NK-92 treated with Interleukin-12 subunit alpha and Interleukin-12 subunit beta, amount 100 ng/mL, for 24 hours (cell line): ENCODE measurements around the gene DOK4.

ENCODE experiments used
- DNase-seq: peaks from one replicate; lab custom pipeline; 2025; lab: John Stamatoyannopoulos, UW

DOK4 gene

DNA sequence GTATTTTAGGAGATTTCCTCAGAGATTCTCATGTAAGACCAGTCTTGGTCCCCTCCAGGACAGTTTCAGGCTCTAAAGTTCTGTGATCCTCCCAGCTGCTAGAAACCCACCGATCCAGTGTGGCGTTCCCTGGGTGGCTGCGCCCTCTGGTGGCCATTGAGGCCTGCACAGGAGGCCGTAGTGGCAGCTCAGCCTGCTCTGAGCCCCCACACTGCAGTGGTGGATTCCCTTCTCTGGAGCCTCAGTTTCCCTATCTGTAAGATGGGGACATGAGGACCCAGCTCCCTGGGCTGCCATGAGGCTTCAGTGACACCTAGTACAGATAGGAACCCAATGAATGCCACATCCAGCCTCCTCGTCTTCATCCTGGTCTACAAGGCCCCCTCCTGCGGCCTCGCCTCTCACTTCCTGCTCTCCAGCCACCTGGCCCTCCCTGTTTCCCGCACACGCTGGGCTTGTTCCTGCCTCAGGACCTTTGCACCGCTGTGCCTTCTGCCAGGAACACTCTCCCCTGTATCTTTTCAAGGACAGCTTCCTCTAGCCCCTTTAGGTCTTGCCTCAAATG is 33.6 kb upstream of the DOK4 start:
- DNase-seq, result peak; percentile 31

DNA sequence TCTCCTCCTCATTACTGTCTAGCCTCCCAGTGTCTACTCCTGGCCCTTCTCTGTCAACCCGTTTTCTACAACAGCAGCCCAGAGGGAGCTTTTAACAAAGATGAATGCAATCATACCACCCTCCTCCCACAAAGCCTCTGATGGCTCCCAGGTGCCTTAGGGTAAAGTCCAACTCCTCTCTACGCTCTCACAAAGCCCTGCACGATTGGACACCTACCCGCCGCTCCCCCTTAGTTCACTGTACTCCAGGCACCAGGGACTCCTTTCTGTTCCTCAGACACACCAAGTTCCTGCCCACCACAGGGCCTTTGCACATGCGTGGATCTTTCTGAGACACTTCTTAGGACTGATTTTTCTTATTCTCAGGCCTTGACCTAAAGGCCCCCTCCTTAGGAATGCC is 32.6 kb upstream of the DOK4 start:
- no peak for DNase-seq

DNA sequence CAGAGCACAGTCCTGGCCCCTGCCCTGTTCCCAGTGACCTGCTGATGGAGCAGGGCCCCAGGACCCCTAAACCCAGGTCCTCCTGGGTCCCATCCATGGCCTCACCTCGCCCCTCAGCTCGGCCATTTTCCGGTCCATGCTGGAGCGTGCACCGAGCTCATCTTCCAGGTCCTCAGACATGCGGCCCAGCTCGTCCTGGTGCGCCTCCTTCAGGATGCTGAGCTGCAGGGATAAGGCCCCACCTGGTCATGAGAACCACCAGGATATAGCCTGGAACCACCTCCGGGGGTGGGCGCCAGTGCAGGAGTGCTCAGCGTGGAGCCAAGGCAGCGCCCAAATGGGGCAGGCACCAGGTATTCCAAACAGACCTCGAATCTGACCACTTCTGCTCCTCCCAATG is 32.2 kb upstream of the DOK4 start:
- DNase-seq, result no peak

DNA sequence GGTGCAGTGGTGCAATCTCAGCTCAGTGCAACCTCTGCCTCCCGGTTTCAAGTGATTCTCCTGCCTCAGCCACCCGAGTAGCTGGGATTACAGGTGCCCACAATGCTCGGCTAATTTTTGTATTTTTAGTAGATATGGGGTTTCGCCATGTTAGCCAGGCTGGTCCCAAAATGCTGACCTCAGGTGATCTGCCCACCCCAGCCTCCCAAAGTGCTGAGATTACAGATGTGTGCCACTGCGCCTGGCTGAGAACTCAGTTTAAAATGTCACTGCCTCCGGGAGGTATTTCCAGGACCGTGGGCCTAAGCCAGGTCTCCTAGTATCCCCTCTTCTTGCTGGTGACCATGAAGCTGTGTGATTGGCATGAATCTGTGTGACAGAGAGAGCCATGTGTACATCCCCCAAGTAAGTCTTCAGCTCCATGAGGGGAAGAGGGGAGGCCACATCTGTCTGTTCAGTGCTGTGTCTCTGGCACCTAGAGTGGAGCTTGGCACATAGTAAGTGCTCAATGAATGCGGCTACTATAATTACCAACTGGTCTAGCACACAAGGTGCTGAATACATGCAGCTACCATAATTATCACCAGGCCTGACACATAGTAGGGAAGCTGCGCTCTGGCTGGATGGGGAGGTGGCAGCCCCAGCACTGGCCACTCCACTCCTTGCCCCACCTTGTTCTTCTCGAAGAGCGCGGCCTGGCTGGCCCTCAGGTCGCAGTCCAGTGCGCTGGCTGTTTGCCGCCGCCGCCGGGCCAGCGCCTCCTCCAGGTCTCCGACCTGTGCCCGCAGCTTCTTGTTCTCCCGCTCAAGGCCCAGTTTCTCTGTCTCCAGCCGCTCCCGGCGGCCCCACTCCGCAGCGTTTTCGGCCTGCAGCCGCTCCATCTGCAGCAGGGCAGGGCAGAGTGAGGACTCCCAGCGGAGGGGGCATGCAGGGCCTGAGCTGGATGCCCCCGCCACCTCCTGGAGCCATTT is 31.4 kb upstream of the DOK4 start:
- DNase-seq, result no peak

DNA sequence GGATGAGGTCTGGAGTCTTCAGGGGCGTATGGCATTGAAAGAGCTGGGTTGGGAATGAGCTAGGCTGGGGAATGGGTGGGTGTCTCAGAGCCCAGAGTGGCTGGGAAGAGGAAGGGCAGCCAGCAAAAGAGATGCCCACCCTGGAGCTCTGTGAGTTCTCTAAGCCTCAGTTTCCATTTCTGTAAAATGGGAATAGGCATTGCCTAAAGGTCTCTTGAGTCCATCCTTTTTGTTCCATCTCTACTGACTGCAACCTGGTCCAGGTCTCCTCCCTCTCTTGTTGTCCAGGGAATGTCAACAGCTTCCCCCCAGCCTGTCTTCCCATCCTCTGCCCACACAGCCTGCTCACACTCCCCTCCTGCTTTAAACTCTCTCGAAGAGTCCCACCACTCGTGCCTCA is 30.5 kb upstream of the DOK4 start:
- DNase-seq, result no peak

DNA sequence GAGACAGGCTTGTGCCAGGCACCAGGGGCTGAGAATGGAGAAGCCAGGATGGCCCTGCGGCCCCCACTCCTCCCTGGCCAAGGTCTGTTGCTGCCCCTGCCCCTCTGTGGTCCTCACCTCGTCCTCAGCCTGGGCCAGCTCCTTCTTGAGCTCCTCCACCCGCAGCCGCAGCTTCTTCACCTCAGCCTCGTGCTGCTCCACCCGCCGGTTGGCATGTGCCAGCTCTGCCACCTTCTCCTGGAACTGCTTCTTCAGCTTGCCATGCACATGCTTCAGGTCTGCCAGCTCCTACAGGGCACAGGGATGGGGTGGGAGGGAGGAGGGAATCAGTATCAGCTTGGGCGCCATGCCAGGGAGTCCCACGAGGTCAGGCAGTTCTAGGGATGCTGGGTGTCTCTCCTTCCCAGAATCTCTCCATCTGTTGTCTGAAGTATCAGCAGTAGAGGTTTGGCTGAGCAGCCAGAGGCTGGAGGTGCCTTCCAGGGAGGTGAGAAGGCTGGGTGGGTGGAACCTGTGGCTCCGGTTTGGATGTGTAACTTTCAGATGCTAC is 30.0 kb upstream of the DOK4 start:
- no peak for DNase-seq

DNA sequence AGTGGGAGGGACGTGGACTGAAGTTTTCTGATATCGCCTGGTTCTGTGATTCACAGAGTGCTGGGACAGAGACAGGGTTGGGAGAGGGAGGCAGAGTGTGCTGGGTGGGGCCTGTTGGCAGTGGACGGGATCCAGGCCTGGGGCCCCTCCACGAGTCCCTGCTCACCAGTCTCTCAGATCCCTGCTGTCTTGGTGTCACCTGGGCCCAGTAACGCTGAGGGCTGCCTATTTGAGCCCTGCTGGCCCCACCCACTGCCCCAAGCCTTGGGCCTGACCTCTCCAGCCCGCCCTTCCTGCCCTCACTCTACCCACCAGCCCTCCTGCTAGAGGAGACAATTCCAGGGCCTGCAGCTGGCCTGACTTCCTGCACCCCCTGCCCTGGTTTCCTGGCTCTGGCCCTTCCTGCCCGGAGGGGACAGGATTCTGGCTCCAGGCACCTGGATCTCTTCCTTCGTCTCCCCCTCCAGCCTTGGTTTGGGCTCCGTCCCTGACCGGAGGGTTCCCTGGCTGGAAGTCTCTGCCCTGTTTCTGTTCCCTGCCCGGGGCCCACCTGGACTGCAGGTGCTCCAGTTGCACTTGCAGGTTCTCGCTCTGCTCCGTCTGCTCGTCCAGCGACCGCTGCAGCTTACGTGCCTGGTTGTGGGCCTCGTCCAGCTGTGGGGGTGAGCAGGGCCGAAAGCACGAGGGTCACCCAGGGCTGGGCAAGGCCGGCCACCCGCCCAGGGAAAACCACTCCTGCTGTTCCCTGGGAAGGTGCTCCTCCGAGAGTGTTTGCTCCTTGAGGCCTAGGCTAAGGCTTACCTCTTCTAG is 28.7 kb upstream of the DOK4 start:
- DNase-seq, result no peak

DNA sequence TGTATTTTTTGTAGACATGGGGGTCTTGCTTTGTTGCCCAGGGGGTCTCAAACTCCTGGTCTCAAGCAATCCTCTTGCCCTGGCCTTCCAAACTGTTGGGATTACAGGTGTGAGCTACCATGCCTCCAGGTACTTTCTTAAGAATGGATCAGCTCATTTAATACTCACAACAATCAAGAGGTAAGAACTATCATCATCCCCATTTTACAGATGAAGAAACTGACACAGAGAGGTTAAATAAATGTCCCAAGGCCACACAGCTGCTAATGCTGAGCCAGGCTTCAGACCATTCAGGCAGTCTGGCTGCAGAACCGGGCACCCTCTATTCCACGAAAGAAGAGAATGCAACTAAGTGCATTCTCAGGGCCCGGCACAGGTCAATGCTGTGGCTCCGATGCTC is 28.1 kb upstream of the DOK4 start:
- no peak for DNase-seq

DNA sequence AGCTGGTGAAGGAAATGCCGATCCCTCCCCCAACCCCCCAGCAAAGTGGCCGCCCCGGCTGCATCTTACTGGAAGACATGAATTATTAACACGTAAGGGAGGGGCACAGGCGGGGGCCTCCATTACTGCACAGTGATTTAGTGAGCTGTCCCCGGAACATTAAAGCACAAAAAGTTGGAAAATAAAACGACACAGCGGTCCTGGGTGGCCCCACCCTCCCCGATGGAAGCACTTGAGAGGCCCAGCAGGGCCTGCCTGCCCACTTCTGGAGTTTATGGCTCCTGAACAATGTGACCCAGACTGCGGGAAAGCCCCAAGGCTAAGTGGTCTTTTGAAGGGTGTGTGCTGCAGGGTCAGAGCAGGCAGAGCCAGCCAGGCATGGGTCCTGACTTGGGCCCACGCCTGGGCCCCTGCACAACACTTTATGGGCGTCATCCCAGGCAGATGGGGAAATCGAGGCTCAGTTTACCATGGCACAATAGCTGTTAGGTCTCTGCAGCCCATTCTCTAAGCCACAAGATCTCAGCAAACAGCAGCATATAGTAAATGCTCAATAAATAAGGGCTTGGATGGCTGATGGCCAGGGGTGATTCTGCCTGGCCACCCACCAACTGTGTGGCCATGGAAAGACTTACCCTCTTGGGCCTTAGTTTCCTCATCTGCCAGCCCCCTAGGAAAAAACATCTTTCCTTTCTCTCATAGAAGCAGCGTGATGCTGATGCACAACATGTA is 27.2 kb upstream of the DOK4 start:
- no peak for DNase-seq

DNA sequence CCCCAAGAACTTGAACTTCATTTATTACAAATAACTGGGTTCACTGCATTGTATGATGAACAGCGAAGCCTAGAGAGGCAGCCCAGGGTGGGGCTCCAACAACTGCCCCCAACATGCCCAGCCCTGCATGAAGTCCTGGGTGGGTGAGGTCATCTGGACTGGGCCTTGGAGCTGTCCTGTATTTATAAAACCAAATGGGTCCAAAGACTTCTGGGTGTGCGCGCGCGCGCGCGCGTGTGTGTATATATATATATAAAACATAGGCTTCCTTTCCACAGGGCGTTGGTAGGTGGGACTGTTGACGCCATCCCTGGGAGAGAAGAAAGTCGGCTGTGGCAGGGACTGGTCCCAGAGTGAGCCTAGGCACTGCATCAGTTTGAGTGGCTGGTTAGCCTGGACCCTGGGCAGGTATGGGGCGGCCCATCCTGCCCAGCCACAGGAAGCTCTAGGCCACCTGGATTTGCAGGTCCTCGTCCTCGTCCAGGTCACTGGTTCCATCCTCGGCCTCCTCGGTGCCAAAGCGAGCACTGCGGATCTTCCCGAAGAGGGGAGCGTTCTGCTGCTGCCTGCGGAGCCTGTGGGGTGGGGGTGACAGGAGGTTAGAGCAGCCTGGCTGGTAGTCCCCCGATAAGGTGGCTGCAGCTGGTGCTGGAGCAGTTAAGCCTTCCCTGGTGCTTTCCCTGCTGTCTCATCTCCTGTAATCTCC is 26.2 kb upstream of the DOK4 start:
- DNase-seq, result no peak

DNA sequence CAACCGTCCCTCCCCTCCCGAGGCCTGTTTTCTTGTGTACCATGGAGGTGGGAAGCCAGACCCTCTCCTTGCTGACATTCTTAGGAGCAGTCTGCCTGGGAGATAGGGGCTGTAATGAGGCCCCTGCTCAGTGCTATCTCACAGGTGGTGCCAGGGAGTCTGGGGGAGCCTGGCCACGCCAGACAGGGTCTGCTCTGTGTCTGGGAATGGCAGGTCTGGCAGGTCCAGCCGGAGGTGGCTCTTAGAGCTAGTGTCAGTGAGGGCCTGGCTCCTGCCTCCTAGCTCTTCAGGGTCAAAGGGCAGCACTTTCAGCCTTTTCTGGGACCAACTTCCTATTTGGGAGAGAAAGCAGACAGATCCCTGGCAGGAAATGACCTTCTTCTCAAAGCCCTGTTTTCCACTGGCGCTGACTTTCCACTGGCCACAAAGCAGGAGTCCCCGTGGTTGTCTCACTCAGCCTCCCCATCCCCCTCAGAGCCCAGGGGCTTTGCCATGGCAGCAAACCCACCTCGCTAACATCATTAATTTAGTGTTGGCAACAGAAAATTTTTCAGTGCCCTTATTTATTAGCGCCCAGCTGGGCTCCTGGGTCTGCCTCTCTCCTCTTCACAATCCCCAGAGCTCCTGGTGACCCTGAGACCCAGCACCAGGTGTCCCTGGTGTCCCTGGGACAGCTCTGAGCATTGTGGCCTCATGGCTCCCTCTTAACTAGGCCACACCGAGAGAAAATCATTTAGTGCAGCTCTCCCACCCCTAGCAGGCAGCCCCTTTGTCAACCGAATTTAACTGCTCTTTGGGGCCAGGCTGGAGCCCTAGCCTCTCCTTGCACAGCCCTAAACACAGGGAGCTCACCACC is 24.0 kb upstream of the DOK4 start:
- DNase-seq, result no peak

DNA sequence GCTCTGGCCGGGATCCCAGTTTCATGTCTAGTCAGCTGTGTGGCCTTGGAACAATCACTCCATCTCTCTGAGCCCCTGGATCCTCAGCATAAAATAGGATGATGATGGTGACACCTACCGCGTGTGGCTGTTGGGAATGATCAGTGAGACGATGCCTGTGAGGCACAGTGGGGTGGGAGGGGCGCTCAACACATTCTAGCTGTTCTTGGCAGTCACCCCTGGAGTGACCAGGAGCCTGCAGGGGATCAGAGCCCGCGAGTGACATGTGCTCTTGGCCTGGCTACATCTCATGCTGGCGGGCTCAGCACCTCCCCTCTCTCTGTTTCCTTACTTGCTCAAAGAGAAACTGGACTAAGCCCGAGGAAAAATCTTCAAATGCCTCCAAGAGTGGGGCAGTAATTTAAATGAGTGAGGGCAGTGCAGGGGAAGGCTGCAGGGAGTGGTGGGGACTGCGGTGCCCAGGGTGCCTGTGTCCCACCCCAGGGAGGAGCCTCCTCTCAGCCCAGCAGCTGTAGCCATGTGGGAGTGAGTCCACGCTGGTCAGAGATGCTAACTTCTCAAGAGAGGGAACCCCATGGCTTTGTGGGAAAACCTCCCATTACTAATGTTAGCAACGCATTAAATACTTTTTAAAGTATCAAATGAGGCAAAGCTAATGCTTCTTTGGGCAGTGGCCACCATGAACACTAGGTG is 23.1 kb upstream of the DOK4 start:
- no peak for DNase-seq

DNA sequence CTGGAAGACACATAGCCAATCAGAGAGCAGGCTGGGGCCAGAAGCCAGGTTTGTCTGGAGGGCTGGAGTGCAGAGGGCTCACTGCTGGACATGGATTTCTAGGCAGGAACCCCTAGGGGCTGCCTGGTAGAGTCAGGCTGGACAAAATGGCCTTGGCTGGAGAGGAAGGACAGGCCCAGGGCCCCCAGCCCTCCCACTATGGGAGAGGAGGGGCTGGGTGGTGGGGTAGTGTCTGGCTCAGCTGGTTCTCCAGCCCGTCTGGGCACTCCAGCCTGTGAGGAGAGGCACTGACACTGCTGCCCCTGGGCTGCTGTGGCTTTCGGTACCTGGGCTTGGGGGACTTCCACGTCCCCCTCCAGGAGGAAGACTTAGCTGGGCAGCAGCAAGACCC is 21.7 kb upstream of the DOK4 start:
- no peak for DNase-seq

DNA sequence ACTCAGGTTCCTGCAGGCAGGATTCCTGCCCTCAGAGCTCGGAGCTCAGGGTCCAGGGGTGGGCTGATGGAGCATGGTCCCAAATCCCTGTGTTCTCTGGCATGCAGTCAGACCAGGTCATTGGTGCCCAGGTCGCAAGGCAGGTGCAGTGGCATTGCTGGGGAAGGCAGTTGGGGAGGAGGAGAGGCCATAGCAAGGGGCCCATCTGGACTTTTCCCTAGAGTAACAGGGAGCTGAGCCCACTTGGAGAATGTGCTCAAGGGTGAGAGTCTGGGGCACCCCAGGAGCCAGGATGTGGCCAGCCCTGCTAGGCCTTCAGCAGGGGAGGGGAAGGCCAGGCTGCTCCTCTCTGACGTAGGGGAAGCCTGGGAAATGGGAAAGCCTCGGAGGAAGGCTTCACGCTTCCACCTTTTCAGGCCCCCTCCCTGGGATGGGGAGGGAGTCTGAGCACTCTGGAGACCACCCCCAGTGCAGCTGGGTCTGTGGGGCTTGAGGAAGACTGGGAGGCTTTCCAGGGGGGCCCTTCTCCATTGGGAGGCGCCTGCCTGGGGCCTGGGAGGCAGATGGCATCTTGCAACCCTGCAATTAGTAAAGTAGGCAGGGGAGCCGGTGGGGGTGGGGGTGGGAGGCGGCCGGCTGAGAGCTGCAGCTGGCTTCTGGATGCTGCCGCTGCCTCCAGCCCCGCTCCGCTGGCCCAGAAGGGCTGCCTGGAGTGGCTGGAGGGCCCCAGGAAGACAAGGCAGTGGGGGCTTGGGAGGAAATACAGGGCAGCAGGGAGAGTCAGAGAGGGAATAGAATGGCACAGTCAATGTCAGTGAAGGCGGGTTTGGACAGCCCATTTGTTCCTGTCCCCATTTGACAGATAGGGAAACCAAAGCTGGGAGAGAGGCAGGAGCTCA is 21.1 kb upstream of the DOK4 start:
- DNase-seq, result no peak

DNA sequence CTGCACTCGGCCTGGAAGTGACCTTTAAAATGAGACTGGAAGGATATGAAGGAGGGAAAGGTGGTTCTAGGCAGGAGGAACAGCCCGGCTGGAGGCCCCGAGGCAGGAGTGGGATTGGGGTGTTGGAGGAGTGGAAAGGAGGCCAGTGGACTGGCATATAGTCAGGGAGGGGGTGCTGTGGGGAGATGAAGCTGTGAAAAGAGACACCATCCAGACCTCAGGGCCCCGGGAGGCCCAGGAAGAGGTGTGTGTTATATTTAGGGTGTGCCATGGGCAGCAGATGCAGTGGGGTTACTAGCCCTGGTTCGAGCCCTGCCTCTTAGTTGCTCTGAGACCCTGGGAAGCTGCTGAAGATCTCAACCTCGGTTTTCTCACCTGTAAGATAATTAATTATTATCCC is 18.9 kb upstream of the DOK4 start:
- DNase-seq, result no peak

DNA sequence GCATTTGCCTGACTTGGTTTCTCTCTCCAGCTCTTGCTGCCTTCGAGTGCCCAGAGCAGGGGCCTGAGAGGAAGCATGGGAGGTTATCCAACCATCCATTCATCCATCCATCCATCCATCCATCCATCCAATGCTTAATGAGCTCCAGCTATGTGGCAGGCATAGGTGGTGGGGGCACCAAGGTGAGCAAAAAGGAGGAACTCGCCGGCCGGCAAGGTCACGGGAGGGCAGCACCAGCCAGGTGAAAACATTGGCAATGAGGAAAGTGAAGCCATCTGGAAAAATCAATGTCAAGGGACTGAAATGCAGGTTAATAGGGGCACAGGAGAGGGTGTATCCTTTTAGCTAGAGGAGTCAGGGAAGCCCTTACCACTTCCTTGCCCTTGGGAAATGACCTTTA is 18.2 kb upstream of the DOK4 start:
- DNase-seq, result no peak

DNA sequence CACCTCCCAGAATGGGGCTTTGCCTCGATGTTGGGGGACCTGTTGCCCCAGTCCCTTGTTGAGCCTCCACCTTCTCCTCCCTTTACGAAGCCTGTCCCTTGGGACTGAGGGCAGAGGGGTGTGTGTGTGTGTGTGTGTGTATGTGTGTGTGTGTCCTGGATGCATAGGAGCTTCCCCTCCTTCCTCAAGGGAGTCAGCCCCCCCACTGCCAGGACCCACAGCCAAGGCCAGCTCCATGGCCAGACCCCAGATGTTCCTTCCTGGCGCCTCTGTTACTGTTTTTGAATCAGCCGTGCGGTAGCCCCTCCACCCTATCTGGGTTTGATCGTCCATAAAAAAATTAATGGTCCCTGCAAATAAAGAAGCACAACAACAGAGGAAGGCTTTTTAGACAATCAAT is 17.7 kb upstream of the DOK4 start:
- no peak for DNase-seq

DNA sequence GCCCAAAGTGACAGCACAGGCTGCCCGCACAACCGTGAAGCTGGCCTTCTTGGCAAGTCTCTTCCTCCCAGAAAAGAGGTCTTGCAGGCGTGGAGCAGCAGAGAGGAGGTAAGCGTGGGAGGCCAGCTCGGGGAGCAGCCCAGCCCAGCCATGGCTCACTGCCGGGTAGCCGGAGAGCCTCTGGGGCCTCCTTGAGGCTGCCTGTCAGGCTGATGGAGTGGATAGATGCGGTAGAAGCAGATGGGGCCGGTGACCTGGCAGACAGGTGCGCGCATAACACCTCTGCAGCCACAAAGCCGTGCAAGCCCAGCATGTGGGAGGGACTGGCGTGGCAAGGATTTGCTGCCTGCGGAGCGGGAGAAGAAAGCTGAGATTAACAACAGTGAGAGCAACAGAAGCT is 17.1 kb upstream of the DOK4 start:
- DNase-seq, result no peak
